ENCODE measurements around the gene TRIM7.
"Not testable (repeated sequence)": the region's sequence is repeated elsewhere in the genome, so short reads cannot be mapped to it uniquely, and the experiment has no call there.

Gene TRIM7

DNA sequence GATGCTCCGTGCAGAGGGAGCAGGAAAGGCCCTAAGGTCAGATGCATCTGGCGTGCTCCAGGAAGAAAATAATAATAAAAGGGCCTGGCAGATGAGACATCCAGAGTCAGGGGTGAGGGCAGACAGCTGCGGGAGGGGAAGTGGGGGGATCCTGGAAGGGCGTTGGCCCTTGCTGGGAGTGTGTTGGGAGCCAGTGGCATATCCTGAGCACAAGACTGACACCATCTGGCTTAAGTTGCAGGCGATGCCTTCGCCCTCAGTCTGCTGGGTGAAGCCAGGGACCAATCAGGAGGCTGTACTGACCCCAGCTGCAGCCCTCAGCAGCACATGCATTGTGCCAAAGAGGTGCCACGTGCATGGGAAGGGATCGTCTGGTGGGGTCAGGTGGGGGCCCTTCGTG is 53.9 kb downstream of the TRIM7 start:
- no peak for DNase-seq (ENCODE audit: low spot score)

DNA sequence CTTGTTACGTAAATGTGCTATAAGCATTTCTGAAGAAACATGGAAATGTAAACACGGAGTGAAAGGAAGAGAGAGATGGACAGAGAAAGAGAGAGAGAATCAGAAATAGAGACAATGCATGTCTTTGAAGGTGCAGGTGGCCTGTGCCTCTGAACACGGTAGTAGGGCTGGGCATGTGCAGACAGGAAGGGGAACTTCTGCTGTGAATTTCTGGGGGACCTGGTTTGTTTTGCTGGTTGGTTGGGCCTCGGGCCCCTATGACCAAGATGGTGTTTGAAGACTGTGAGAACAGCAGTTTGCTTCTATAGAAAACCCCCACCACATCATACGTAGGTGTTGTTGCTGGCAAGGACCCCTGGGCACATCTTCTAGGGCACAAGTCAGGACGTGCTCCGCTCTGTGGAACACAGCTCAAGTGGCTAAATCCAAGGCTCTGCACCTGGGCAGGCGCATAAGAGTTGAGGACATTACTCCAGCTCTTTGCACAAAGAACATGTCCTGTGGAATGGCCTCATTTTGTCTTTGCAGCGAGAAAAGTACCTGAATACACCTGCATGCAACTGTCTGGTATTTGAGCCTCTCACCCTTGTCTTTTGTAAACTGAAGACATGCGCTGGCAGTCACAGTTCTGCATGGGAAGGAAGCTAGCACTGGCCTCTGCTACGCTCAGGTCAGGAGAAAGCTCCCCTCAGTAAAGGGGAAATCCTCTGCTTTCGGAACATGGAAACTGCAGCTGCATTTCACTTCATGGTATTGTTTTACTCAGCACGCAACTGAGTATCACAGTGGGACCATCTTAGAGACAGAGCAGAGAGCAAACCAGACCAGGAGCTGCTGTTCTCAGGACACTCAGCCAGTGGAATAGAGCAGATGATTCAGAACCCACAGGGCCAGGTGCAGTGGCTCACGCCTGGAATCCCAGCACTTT is 54.9 kb downstream of the TRIM7 start:
- DNase-seq (ENCODE audit: low spot score) = no peak

GRCh38 chr5:181149355-181149754 is 55.6 kb downstream of the TRIM7 start:
- no peak for DNase-seq (ENCODE audit: low spot score)

DNA sequence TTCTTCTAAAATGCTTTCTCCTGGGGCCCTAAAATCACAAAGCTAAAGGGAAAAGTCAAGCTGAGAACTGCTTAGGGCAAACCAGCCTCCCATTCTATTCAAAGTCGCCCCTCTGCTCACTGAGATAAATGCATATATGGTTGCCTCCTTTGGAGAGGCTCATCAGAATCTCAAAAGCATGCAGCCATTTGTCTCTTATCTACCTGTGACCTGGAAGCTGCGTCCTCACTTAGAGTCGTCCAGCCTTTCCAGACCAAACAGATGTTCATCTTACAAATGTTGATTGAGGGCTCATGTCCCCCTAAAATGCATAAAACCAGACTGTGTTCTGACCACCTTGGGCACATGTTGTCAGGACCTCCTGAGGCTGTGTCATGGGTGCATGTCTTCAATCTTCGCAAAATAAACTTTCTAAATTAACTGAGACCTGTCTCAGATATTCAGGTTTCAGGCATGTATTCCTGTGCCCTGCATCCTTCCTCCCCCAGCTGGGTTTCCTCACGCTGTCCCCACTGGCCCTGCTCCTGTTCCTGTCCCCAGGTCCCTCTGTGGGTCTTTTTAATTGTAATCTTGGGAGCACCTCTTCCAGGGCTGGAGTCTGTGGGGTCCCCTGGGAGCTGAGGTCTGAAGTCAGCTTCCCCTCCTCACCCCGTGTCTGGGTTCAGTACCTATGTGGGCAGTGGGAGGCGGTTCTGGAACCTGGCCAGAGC is 57.9 kb downstream of the TRIM7 start, which contains the start of gene OR2V2:
OR2V2 (plus strand) TSS at position 660 of the 710 bp plus-strand sequence. CDS start 7,357 bp downstream, outside the sequence.
- not testable (repeated sequence) for DNase-seq (ENCODE audit: low spot score)

- no peak for DNase-seq (ENCODE audit: low spot score)
Observed at GRCh38 chr5:181145133-181145532, 59.9 kb downstream of the TRIM7 start.

Small RNA genes within 50 kb of the gene (small RNA-seq; reads per million reads assigned to genes)
- gene MIR4638 (0 reads per million in 2 experiments), gene SNORD95 (0 reads per million in 2 experiments), gene SNORD96A (0 reads per million in 2 experiments)

Data from SK-N-DZ (cell line).